Stimulated activated naive CD4-positive, alpha-beta T cell treated with Interleukin-2 at 50 U/mL for 16 hours (primary cell): ENCODE results near the gene ATXN7L1.
A peak's percentile ranks its signal among the peaks of the same experiment; 100 is the strongest.

Source experiments
- DNase-seq: peaks from one replicate; lab custom pipeline; 2025; lab: John Stamatoyannopoulos, UW

ATXN7L1 gene

GRCh38 chr7:105827151-105827875 is 49.1 kb downstream of the ATXN7L1 start:
- DNase-seq, result no peak

- DNase-seq, result no peak
Measured at GRCh38 chr7:105826143-105826542, 50.3 kb downstream of the ATXN7L1 start.

GRCh38 chr7:105825371-105825770 is 51.0 kb downstream of the ATXN7L1 start:
- no peak for DNase-seq

- no peak for DNase-seq
Measured at GRCh38 chr7:105822806-105823205, 53.6 kb downstream of the ATXN7L1 start.

- no peak for DNase-seq
Measured at GRCh38 chr7:105821527-105821926, 54.9 kb downstream of the ATXN7L1 start.

GRCh38 chr7:105820363-105821066 is 55.9 kb downstream of the ATXN7L1 start:
- DNase-seq, result no peak

- DNase-seq, result no peak
Measured at GRCh38 chr7:105819559-105819958, 56.8 kb downstream of the ATXN7L1 start.

GRCh38 chr7:105816954-105817615 is 59.3 kb downstream of the ATXN7L1 start:
- DNase-seq, result no peak

GRCh38 chr7:105816266-105816843 is 60.0 kb downstream of the ATXN7L1 start:
- DNase-seq, result no peak

- DNase-seq, result no peak
Measured at GRCh38 chr7:105815576-105815975, 60.8 kb downstream of the ATXN7L1 start.

- DNase-seq, result no peak
Measured at GRCh38 chr7:105814481-105814880, 61.9 kb downstream of the ATXN7L1 start.

GRCh38 chr7:105811189-105811847 is 65.1 kb downstream of the ATXN7L1 start:
- DNase-seq, result no peak

GRCh38 chr7:105810556-105810955 is 65.8 kb downstream of the ATXN7L1 start:
- no peak for DNase-seq

GRCh38 chr7:105808703-105809590 is 67.5 kb downstream of the ATXN7L1 start:
- peak; percentile 87 for DNase-seq

GRCh38 chr7:105808209-105808608 is 68.2 kb downstream of the ATXN7L1 start:
- no peak for DNase-seq

GRCh38 chr7:105807448-105807762 is 69.0 kb downstream of the ATXN7L1 start:
- DNase-seq, result no peak

GRCh38 chr7:105806592-105807447 is 69.6 kb downstream of the ATXN7L1 start:
- peak; percentile 74 for DNase-seq

GRCh38 chr7:105805447-105806019 is 70.9 kb downstream of the ATXN7L1 start:
- DNase-seq, result no peak

- DNase-seq, result no peak
Measured at GRCh38 chr7:105803429-105803736, 73.0 kb downstream of the ATXN7L1 start.
